Measurements from ENCODE around the gene HAUS7. TPM values are rescaled to one million over a fixed set of nuclear protein-coding genes. Genes with fewer than 3 reads are reported as not detected.

HAUS7 gene
- total RNA-seq, 2 experiments from 2014 or later = 24.4 to 25.6 TPM

GRCh38 chrX:153457136-153457825 is 13.1 kb downstream of the HAUS7 start:
- H3K27ac Mint-ChIP-seq = no peak overlapping the region
- Histone ChIP-seq H3K27me3 (ENCODE audit: control insufficient read depth in 1 of 2, insufficient read depth in 2 of 2, low read length in 2 of 2) (no peaks in the 10 kb centered on the region), H3K27ac (ENCODE audit: low read depth in 1 of 2, low read length in 2 of 2) (no peak overlapping the region), H3K36me3 (ENCODE audit: insufficient read depth, low read length) (peaks cover 35% of the 10 kb centered on the region), H3K9me3 (ENCODE audit: control insufficient read depth in 1 of 2, insufficient read depth in 1 of 2, low read length in 2 of 2) (no peaks in the 10 kb centered on the region), H3K4me3 (ENCODE audit: low read length) (no peak overlapping the region), H3K4me1 (ENCODE audit: insufficient read depth, low read length) (no peaks in the 10 kb centered on the region)
- no peak for TF ChIP-seq CTCF (IDR thresholded peaks at IDR 0.05)
- no peak for DNase-seq
- ChIA-PET POLR2A (no interaction called here), CTCF (no interaction called here)
- no peak for ATAC-seq (ENCODE audit: poor library complexity)
- H3K36me3 Mint-ChIP-seq (ENCODE audit: low read depth) = peaks cover 40% of the 10 kb centered on the region
- H3K27me3 Mint-ChIP-seq = no peaks in the 10 kb centered on the region
- no peaks in the 10 kb centered on the region for H3K4me1 Mint-ChIP-seq (ENCODE audit: low read depth)
- intact Hi-C loops (cut with DNase I, micrococcal nuclease) = no loop called here
- no peak overlapping the region for H3K4me3 Mint-ChIP-seq
- no peaks in the 10 kb centered on the region for H3K9me3 Mint-ChIP-seq

- no peak for DNase-seq
- H3K36me3 Mint-ChIP-seq (ENCODE audit: low read depth) = peaks cover 35% of the 10 kb centered on the region
- Histone ChIP-seq H3K27ac (ENCODE audit: low read depth in 1 of 2, low read length in 2 of 2) (no peak overlapping the region), H3K36me3 (ENCODE audit: insufficient read depth, low read length) (peaks cover 31% of the 10 kb centered on the region), H3K4me3 (ENCODE audit: low read length) (no peak overlapping the region), H3K9me3 (ENCODE audit: control insufficient read depth in 1 of 2, insufficient read depth in 1 of 2, low read length in 2 of 2) (no peaks in the 10 kb centered on the region), H3K4me1 (ENCODE audit: insufficient read depth, low read length) (no peaks in the 10 kb centered on the region), H3K27me3 (ENCODE audit: control insufficient read depth in 1 of 2, insufficient read depth in 2 of 2, low read length in 2 of 2) (no peaks in the 10 kb centered on the region)
- CTCF ChIA-PET = no interaction called here
- H3K4me1 Mint-ChIP-seq (ENCODE audit: low read depth) = no peaks in the 10 kb centered on the region
- POLR2A ChIA-PET = no interaction called here
- no peak for ATAC-seq (ENCODE audit: poor library complexity)
- H3K27me3 Mint-ChIP-seq = no peaks in the 10 kb centered on the region
- no peak for TF ChIP-seq CTCF (IDR thresholded peaks at IDR 0.05)
- H3K27ac Mint-ChIP-seq = no peak overlapping the region
- intact Hi-C loops (cut with DNase I, micrococcal nuclease) = no loop called here
- no peaks in the 10 kb centered on the region for H3K9me3 Mint-ChIP-seq
- no peak overlapping the region for H3K4me3 Mint-ChIP-seq
Observed at GRCh38 chrX:153456704-153457103, 13.7 kb downstream of the HAUS7 start.

GRCh38 chrX:153456161-153456560 is 14.2 kb downstream of the HAUS7 start:
- intact Hi-C loops (cut with DNase I, micrococcal nuclease) = no loop called here
- POLR2A ChIA-PET = no interaction called here
- CTCF ChIA-PET = no interaction called here
- Histone ChIP-seq H3K4me3 (ENCODE audit: low read length) (no peak overlapping the region), H3K27me3 (ENCODE audit: control insufficient read depth in 1 of 2, insufficient read depth in 2 of 2, low read length in 2 of 2) (no peaks in the 10 kb centered on the region), H3K4me1 (ENCODE audit: insufficient read depth, low read length) (no peaks in the 10 kb centered on the region), H3K36me3 (ENCODE audit: insufficient read depth, low read length) (peaks cover 32% of the 10 kb centered on the region), H3K9me3 (ENCODE audit: control insufficient read depth in 1 of 2, insufficient read depth in 1 of 2, low read length in 2 of 2) (no peaks in the 10 kb centered on the region), H3K27ac (ENCODE audit: low read depth in 1 of 2, low read length in 2 of 2) (no peak overlapping the region)
- H3K36me3 Mint-ChIP-seq (ENCODE audit: low read depth) = peaks cover 32% of the 10 kb centered on the region
- ATAC-seq (ENCODE audit: poor library complexity) = no peak
- H3K27ac Mint-ChIP-seq = no peak overlapping the region
- DNase-seq = no peak
- H3K4me3 Mint-ChIP-seq = no peak overlapping the region
- no peak for TF ChIP-seq CTCF (IDR thresholded peaks at IDR 0.05)
- H3K9me3 Mint-ChIP-seq = no peaks in the 10 kb centered on the region
- no peaks in the 10 kb centered on the region for H3K27me3 Mint-ChIP-seq
- no peaks in the 10 kb centered on the region for H3K4me1 Mint-ChIP-seq (ENCODE audit: low read depth)
